ENCODE measurements around the gene APPBP2.

GRCh38 chr17:60426596-60426995 lies 99.4 kb downstream of the APPBP2 start:
- TF ChIP-seq GATA2 (IDR thresholded peaks at IDR 0.05; ENCODE audit: low read depth, low read length) (no peak), GATA3 (IDR thresholded peaks at IDR 0.05; ENCODE audit: low read depth, low read length) (no peak)

All from SH-SY5Y (cell line).